Measurements from ENCODE around the gene NUAK2.
"Not testable (repeated sequence)": the region's sequence is repeated elsewhere in the genome, so short reads cannot be mapped to it uniquely, and the experiment has no call there.

Gene NUAK2

GRCh38 chr1:205301842-205302588, 19.5 kb downstream of the NUAK2 start:
- peak overlapping the region; percentile 93 for H3K27ac ChIP-seq
- DNase-seq: no peak

GRCh38 chr1:205301205-205301821, 20.2 kb downstream of the NUAK2 start:
- peak overlapping the region; percentile 33 for H3K4me3 ChIP-seq (ENCODE audit: low read depth, low read length)

More at GRCh38 chr1:205301842-205302588, 19.5 kb downstream of the NUAK2 start:
- H3K9me3 ChIP-seq (ENCODE audit: severe bottlenecking): no peaks in the 10 kb centered on the region
- H3K36me3 ChIP-seq: peaks cover 52% of the 10 kb centered on the region
- no peaks in the 10 kb centered on the region for H3K27me3 ChIP-seq (ENCODE audit: insufficient read depth, low read depth, severe bottlenecking)
- no peak for TF ChIP-seq CTCF (IDR thresholded peaks at IDR 0.05; ENCODE audit: low read depth, low read length)
- H3K4me3 ChIP-seq (ENCODE audit: low read depth, low read length): peak overlapping the region; percentile 33

GRCh38 chr1:205300149-205300548, 21.4 kb downstream of the NUAK2 start:
- no peaks in the 10 kb centered on the region for H3K27me3 ChIP-seq (ENCODE audit: insufficient read depth, low read depth, severe bottlenecking)
- no peaks in the 10 kb centered on the region for H3K9me3 ChIP-seq (ENCODE audit: severe bottlenecking)
- TF ChIP-seq CTCF (IDR thresholded peaks at IDR 0.05; ENCODE audit: low read depth, low read length): no peak
- no peak overlapping the region for H3K4me3 ChIP-seq (ENCODE audit: low read depth, low read length)
- DNase-seq: no peak
- peaks cover 34% of the 10 kb centered on the region for H3K36me3 ChIP-seq
- H3K27ac ChIP-seq: peak overlapping the region; percentile 93

More at GRCh38 chr1:205301205-205301821, 20.2 kb downstream of the NUAK2 start:
- Histone ChIP-seq H3K27me3 (ENCODE audit: insufficient read depth, low read depth, severe bottlenecking) (no peaks in the 10 kb centered on the region), H3K27ac (peak overlapping the region; percentile 93), H3K36me3 (peaks cover 45% of the 10 kb centered on the region), H3K9me3 (ENCODE audit: severe bottlenecking) (no peaks in the 10 kb centered on the region)
- peak; percentile 98 for DNase-seq
- TF ChIP-seq CTCF (IDR thresholded peaks at IDR 0.05; ENCODE audit: low read depth, low read length): no peak

- no peaks in the 10 kb centered on the region for H3K27me3 ChIP-seq (ENCODE audit: insufficient read depth, low read depth, severe bottlenecking)
- no peak overlapping the region for H3K4me3 ChIP-seq (ENCODE audit: low read depth, low read length)
- H3K9me3 ChIP-seq (ENCODE audit: severe bottlenecking): no peaks in the 10 kb centered on the region
- TF ChIP-seq CTCF (IDR thresholded peaks at IDR 0.05; ENCODE audit: low read depth, low read length): no peak
- peaks cover 16% of the 10 kb centered on the region for H3K36me3 ChIP-seq
- H3K27ac ChIP-seq: no peak overlapping the region
- no peak for DNase-seq
These were observed 23.2 kb downstream of the NUAK2 start for GRCh38 chr1:205298191-205298994.

- not testable (repeated sequence) for H3K4me3 ChIP-seq (ENCODE audit: low read depth, low read length); DNase-seq; H3K36me3 ChIP-seq; H3K27me3 ChIP-seq (ENCODE audit: insufficient read depth, low read depth, severe bottlenecking); H3K9me3 ChIP-seq (ENCODE audit: severe bottlenecking); H3K27ac ChIP-seq
These were observed 23.9 kb downstream of the NUAK2 start for GRCh38 chr1:205297546-205298177.
